HEK293 (cell line): ENCODE results near the gene BMF.

Experiments used
- GFI1B ChIP-seq: fragments of 450-650 bp; formaldehyde crosslinking; IDR thresholded peaks from 2 replicates; pipeline ENCODE4 v1.5.1; 2016; ENCODE audit warnings: missing biosample characterization, missing genetic modification characterization
- IKZF3 ChIP-seq: fragments of 450-650 bp; IDR thresholded peaks from 2 replicates; pipeline ENCODE4 v1.5.0; 2018; ENCODE audit warnings: missing biosample characterization, mild to moderate bottlenecking, missing genetic modification characterization, moderate library complexity
- KLF9 ChIP-seq: fragments of 450-650 bp; formaldehyde crosslinking; IDR thresholded peaks from 2 replicates; pipeline ENCODE4 v1.5.1; 2016; ENCODE audit warnings: missing biosample characterization, missing genetic modification characterization, low read depth
- MZF1 ChIP-seq: fragments of 450-650 bp; formaldehyde crosslinking; IDR thresholded peaks from 2 replicates; pipeline ENCODE4 v1.5.1; 2017; ENCODE audit warnings: missing biosample characterization, missing genetic modification characterization, borderline replicate concordance
- OSR2 ChIP-seq: fragments of 450-650 bp; formaldehyde crosslinking; IDR thresholded peaks from 2 replicates; pipeline ENCODE4 v1.5.1; 2016; ENCODE audit warnings: missing biosample characterization, missing genetic modification characterization
- SCRT2 ChIP-seq: fragments of 450-650 bp; formaldehyde crosslinking; IDR thresholded peaks from 2 replicates; pipeline ENCODE4 v1.5.1; 2016; ENCODE audit warnings: missing biosample characterization, missing genetic modification characterization
- YY2 ChIP-seq: fragments of 450-650 bp; formaldehyde crosslinking; IDR thresholded peaks from 2 replicates; pipeline ENCODE4 v1.5.1; 2016; ENCODE audit warnings: missing biosample characterization, missing genetic modification characterization
- ZEB2 ChIP-seq: fragments of 450-650 bp; formaldehyde crosslinking; IDR thresholded peaks from 2 replicates; pipeline ENCODE4 v1.5.1; 2016; ENCODE audit warnings: missing biosample characterization, missing genetic modification characterization
- ZNF132 ChIP-seq: fragments of 450-650 bp; formaldehyde crosslinking; IDR thresholded peaks from 2 replicates; pipeline ENCODE4 v1.5.1; 2017; ENCODE audit warnings: missing biosample characterization, missing genetic modification characterization, borderline replicate concordance
- ZNF174 ChIP-seq: fragments of 450-650 bp; formaldehyde crosslinking; IDR thresholded peaks from 2 replicates; pipeline ENCODE4 v1.5.0; 2017; ENCODE audit warnings: missing biosample characterization, mild to moderate bottlenecking, missing genetic modification characterization
- ZNF366 ChIP-seq: fragments of 450-650 bp; formaldehyde crosslinking; conservative IDR thresholded peaks from 2 replicates; pipeline ENCODE4 v1.5.1; 2016; ENCODE audit warnings: missing biosample characterization, missing genetic modification characterization
- ZNF416 ChIP-seq: fragments of 450-650 bp; formaldehyde crosslinking; IDR thresholded peaks from 2 replicates; pipeline ENCODE4 v1.5.1; 2016; ENCODE audit warnings: missing biosample characterization, missing genetic modification characterization
- ZNF513 ChIP-seq: fragments of 450-650 bp; IDR thresholded peaks from 2 replicates; pipeline ENCODE4 v1.5.1; 2018; ENCODE audit warnings: missing biosample characterization, missing genetic modification characterization
- ZNF521 ChIP-seq: fragments of 450-650 bp; formaldehyde crosslinking; IDR thresholded peaks from 2 replicates; pipeline ENCODE4 v1.5.1; 2017; ENCODE audit warnings: missing biosample characterization, mild to moderate bottlenecking, missing genetic modification characterization
- ZNF585B ChIP-seq: fragments of 450-650 bp; formaldehyde crosslinking; IDR thresholded peaks from 2 replicates; pipeline ENCODE4 v1.5.1; 2016; ENCODE audit warnings: missing biosample characterization, missing genetic modification characterization
- ZNF626 ChIP-seq: fragments of 450-650 bp; sonication (Bioruptor Pico); formaldehyde crosslinking; IDR thresholded peaks from 2 replicates; pipeline ENCODE4 v1.5.1; 2018; ENCODE audit warnings: missing biosample characterization, missing genetic modification characterization, inconsistent platforms
- ZNF664 ChIP-seq: fragments of 450-650 bp; formaldehyde crosslinking; IDR thresholded peaks from 2 replicates; pipeline ENCODE4 v1.5.1; 2016; ENCODE audit warnings: missing biosample characterization, missing genetic modification characterization
- ZNF837 ChIP-seq: fragments of 450-650 bp; formaldehyde crosslinking; IDR thresholded peaks from 2 replicates; pipeline ENCODE4 v1.5.1; 2016; ENCODE audit warnings: missing biosample characterization, missing genetic modification characterization
- ZNF843 ChIP-seq: fragments of 450-650 bp; formaldehyde crosslinking; IDR thresholded peaks from 2 replicates; pipeline ENCODE4 v1.5.1; 2016; ENCODE audit warnings: missing biosample characterization, missing genetic modification characterization
- ZSCAN23 ChIP-seq: fragments of 450-650 bp; formaldehyde crosslinking; IDR thresholded peaks from 2 replicates; pipeline ENCODE4 v1.5.1; 2016; ENCODE audit warnings: missing biosample characterization, missing genetic modification characterization
- ZXDB ChIP-seq: fragments of 450-650 bp; formaldehyde crosslinking; IDR thresholded peaks from 2 replicates; pipeline ENCODE4 v1.5.1; 2016; ENCODE audit warnings: missing biosample characterization, missing genetic modification characterization
- TF ChIP-seq, protein P1 (sequence below): fragments of 450-650 bp; formaldehyde crosslinking; IDR thresholded peaks from 2 replicates; pipeline ENCODE4 v1.5.1; 2016; ENCODE audit warnings: missing biosample characterization, missing genetic modification characterization
- TF ChIP-seq, protein P2 (sequence below): fragments of 450-650 bp; formaldehyde crosslinking; IDR thresholded peaks from 2 replicates; pipeline ENCODE4 v1.5.1; 2016; ENCODE audit warnings: missing biosample characterization, missing genetic modification characterization
- TF ChIP-seq, protein P3 (sequence below): fragments of 450-650 bp; formaldehyde crosslinking; IDR thresholded peaks from 2 replicates; pipeline ENCODE4 v1.5.1; 2017; ENCODE audit warnings: missing biosample characterization, mild to moderate bottlenecking, missing genetic modification characterization, moderate library complexity
- TF ChIP-seq, protein P4 (sequence below): sonication (generic); formaldehyde crosslinking; IDR thresholded peaks from 2 replicates; pipeline ENCODE4 v1.8.1; 2022; ENCODE audit warnings: mild to moderate bottlenecking, moderate library complexity, missing genetic modification reagents
- TF ChIP-seq, protein P5 (sequence below): fragments of 450-650 bp; formaldehyde crosslinking; IDR thresholded peaks from 2 replicates; pipeline ENCODE4 v1.5.1; 2017; ENCODE audit warnings: missing biosample characterization, missing genetic modification characterization
- TF ChIP-seq, protein P6 (sequence below): fragments of 450-650 bp; formaldehyde crosslinking; IDR thresholded peaks from 2 replicates; pipeline ENCODE4 v1.5.1; 2016; ENCODE audit warnings: missing biosample characterization, missing genetic modification characterization

Gene BMF

GRCh38 chr15:40044717-40045571 is 63.7 kb downstream of the BMF start (continued):
- peak; percentile 80 for TF ChIP-seq KLF9 (tag by site-specific recombination)
- TF ChIP-seq IKZF3 (tag by site-specific recombination), result no peak
- 0 out of 2 replicates have a peak, but pooled peaks have one; percentile 48 for TF ChIP-seq ZNF843 (tag by site-specific recombination)
- TF ChIP-seq, protein P1, sequence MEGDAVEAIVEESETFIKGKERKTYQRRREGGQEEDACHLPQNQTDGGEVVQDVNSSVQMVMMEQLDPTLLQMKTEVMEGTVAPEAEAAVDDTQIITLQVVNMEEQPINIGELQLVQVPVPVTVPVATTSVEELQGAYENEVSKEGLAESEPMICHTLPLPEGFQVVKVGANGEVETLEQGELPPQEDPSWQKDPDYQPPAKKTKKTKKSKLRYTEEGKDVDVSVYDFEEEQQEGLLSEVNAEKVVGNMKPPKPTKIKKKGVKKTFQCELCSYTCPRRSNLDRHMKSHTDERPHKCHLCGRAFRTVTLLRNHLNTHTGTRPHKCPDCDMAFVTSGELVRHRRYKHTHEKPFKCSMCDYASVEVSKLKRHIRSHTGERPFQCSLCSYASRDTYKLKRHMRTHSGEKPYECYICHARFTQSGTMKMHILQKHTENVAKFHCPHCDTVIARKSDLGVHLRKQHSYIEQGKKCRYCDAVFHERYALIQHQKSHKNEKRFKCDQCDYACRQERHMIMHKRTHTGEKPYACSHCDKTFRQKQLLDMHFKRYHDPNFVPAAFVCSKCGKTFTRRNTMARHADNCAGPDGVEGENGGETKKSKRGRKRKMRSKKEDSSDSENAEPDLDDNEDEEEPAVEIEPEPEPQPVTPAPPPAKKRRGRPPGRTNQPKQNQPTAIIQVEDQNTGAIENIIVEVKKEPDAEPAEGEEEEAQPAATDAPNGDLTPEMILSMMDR (tag by site-specific recombination), result peak; percentile 94
- no peak for TF ChIP-seq ZNF366 (tag by site-specific recombination)
- TF ChIP-seq OSR2 (tag by site-specific recombination), result no peak
- TF ChIP-seq ZNF585B (tag by site-specific recombination), result no peak
- TF ChIP-seq ZNF132 (tag by site-specific recombination), result no peak
- TF ChIP-seq YY2, result no peak
- peak; percentile 69 for TF ChIP-seq SCRT2
- TF ChIP-seq, protein P2, sequence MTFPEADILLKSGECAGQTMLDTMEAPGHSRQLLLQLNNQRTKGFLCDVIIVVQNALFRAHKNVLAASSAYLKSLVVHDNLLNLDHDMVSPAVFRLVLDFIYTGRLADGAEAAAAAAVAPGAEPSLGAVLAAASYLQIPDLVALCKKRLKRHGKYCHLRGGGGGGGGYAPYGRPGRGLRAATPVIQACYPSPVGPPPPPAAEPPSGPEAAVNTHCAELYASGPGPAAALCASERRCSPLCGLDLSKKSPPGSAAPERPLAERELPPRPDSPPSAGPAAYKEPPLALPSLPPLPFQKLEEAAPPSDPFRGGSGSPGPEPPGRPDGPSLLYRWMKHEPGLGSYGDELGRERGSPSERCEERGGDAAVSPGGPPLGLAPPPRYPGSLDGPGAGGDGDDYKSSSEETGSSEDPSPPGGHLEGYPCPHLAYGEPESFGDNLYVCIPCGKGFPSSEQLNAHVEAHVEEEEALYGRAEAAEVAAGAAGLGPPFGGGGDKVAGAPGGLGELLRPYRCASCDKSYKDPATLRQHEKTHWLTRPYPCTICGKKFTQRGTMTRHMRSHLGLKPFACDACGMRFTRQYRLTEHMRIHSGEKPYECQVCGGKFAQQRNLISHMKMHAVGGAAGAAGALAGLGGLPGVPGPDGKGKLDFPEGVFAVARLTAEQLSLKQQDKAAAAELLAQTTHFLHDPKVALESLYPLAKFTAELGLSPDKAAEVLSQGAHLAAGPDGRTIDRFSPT (tag by site-specific recombination), result no peak
- no peak for TF ChIP-seq ZNF837 (tag by site-specific recombination)
- TF ChIP-seq ZEB2 (tag by site-specific recombination), result peak; percentile 40; the same call in 1 of the 2 replicates
- no peak for TF ChIP-seq ZNF513
- TF ChIP-seq, protein P3, sequence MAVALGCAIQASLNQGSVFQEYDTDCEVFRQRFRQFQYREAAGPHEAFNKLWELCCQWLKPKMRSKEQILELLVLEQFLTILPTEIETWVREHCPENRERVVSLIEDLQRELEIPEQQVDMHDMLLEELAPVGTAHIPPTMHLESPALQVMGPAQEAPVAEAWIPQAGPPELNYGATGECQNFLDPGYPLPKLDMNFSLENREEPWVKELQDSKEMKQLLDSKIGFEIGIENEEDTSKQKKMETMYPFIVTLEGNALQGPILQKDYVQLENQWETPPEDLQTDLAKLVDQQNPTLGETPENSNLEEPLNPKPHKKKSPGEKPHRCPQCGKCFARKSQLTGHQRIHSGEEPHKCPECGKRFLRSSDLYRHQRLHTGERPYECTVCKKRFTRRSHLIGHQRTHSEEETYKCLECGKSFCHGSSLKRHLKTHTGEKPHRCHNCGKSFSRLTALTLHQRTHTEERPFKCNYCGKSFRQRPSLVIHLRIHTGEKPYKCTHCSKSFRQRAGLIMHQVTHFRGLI, result no peak
- TF ChIP-seq ZNF521 (tag by site-specific recombination), result no peak
- no peak for TF ChIP-seq GFI1B (tag by site-specific recombination)
- TF ChIP-seq ZXDB (tag by site-specific recombination), result 0 out of 2 replicates have a peak, but pooled peaks have one; percentile 30
- TF ChIP-seq MZF1 (tag by site-specific recombination), result no peak
- TF ChIP-seq ZNF626 (tag by site-specific recombination), result no peak
- peak; percentile 93; the same call in 1 of the 2 replicates for TF ChIP-seq ZNF664 (tag by site-specific recombination)
- TF ChIP-seq, protein P4, sequence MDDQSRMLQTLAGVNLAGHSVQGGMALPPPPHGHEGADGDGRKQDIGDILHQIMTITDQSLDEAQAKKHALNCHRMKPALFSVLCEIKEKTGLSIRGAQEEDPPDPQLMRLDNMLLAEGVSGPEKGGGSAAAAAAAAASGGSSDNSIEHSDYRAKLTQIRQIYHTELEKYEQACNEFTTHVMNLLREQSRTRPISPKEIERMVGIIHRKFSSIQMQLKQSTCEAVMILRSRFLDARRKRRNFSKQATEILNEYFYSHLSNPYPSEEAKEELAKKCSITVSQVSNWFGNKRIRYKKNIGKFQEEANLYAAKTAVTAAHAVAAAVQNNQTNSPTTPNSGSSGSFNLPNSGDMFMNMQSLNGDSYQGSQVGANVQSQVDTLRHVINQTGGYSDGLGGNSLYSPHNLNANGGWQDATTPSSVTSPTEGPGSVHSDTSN, result no peak
- TF ChIP-seq, protein P5, sequence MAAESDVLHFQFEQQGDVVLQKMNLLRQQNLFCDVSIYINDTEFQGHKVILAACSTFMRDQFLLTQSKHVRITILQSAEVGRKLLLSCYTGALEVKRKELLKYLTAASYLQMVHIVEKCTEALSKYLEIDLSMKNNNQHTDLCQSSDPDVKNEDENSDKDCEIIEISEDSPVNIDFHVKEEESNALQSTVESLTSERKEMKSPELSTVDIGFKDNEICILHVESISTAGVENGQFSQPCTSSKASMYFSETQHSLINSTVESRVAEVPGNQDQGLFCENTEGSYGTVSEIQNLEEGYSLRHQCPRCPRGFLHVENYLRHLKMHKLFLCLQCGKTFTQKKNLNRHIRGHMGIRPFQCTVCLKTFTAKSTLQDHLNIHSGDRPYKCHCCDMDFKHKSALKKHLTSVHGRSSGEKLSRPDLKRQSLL (tag by site-specific recombination), result no peak
- no peak for TF ChIP-seq ZNF174
- no peak for TF ChIP-seq ZSCAN23 (tag by site-specific recombination)
- TF ChIP-seq, protein P6, sequence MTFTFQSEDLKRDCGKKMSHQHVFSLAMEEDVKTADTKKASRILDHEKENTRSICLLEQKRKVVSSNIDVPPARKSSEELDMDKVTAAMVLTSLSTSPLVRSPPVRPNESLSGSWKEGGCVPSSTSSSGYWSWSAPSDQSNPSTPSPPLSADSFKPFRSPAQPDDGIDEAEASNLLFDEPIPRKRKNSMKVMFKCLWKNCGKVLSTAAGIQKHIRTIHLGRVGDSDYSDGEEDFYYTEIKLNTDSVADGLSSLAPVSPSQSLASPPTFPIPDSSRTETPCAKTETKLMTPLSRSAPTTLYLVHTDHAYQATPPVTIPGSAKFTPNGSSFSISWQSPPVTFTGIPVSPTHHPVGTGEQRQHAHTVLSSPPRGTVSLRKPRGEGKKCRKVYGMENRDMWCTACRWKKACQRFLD (tag by site-specific recombination), result no peak
- TF ChIP-seq ZNF416 (tag by site-specific recombination), result no peak
